ENCODE measurements around the gene LAMA2.

Gene LAMA2

GRCh38 chr6:129472239-129472638 is 589.3 kb downstream of the LAMA2 start:
- DNase-seq (ENCODE audit: insufficient read length, low spot score) (no peak), FAIRE-seq (no peak)
- TF ChIP-seq, protein P1, sequence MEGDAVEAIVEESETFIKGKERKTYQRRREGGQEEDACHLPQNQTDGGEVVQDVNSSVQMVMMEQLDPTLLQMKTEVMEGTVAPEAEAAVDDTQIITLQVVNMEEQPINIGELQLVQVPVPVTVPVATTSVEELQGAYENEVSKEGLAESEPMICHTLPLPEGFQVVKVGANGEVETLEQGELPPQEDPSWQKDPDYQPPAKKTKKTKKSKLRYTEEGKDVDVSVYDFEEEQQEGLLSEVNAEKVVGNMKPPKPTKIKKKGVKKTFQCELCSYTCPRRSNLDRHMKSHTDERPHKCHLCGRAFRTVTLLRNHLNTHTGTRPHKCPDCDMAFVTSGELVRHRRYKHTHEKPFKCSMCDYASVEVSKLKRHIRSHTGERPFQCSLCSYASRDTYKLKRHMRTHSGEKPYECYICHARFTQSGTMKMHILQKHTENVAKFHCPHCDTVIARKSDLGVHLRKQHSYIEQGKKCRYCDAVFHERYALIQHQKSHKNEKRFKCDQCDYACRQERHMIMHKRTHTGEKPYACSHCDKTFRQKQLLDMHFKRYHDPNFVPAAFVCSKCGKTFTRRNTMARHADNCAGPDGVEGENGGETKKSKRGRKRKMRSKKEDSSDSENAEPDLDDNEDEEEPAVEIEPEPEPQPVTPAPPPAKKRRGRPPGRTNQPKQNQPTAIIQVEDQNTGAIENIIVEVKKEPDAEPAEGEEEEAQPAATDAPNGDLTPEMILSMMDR (IDR thresholded peaks at IDR 0.05; ENCODE audit: insufficient read depth, missing control alignments), result no peak

GRCh38 chr6:129473546-129473945 is 590.6 kb downstream of the LAMA2 start:
- DNase-seq (ENCODE audit: insufficient read length, low spot score) (no peak), FAIRE-seq (no peak)
- TF ChIP-seq, protein P1 (IDR thresholded peaks at IDR 0.05; ENCODE audit: insufficient read depth, missing control alignments), result no peak

DNA sequence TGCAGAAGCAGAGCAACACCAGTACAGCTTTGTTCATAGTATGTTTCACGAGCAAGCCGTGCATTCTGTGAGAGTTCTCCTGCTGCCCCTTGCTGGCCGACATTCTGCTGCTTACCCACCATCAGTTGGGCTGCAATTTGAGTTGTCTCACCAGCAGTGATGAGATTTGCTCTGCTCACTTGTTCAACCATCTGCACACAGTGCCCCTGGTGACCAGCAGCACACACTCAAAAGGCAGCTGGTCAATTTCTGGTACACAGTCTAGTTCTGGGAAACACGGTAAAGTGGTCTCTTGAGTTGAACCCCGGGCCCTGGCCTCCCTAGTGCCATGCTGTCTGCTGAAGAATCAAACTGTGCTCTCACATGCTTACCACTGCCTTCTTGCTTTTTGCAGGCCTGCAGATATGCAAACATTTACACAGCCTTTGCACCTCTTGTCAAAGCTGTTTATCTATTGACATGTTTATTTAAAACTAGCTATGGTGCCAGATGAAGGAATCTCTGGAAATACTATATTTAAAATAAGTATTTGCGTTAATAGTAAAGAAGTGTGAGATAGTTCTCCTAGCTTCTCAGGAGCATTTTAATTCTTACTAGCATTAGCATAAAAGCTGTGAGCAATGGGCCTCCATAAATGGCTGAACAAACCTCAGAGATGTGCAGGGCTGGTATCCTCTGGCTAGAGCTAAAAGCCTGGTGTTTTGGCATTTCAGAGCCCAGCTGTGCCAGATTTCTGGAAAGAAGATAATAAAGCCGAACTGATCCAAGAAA is 592.7 kb downstream of the LAMA2 start:
- DNase-seq (ENCODE audit: insufficient read length, low spot score) (no peak), FAIRE-seq (no peak)
- TF ChIP-seq, protein P1 (IDR thresholded peaks at IDR 0.05; ENCODE audit: insufficient read depth, missing control alignments), result no peak

GRCh38 chr6:129476248-129476564 is 593.3 kb downstream of the LAMA2 start:
- FAIRE-seq (no peak), DNase-seq (ENCODE audit: insufficient read length, low spot score) (no peak)
- TF ChIP-seq, protein P1 (IDR thresholded peaks at IDR 0.05; ENCODE audit: insufficient read depth, missing control alignments), result no peak

DNA sequence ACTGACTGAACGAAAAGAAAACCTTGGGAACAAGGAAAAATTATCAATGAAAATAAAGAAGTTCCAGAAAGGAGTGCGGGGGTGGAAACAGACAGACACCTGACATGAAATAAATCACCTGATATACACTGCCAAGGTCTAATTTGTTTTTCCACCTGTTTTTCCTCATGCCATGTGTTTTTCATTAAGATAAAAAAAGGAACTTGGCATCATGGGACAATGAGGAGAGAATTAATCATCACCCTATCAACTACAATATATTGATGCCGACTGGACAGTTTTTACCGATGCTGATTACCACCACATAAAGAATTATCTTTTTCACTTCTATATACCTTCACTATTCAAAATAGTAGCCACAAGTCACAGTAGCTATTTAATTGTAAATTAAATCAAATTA is 593.9 kb downstream of the LAMA2 start:
- FAIRE-seq, result no peak
- TF ChIP-seq, protein P1 (IDR thresholded peaks at IDR 0.05; ENCODE audit: insufficient read depth, missing control alignments), result no peak

DNA sequence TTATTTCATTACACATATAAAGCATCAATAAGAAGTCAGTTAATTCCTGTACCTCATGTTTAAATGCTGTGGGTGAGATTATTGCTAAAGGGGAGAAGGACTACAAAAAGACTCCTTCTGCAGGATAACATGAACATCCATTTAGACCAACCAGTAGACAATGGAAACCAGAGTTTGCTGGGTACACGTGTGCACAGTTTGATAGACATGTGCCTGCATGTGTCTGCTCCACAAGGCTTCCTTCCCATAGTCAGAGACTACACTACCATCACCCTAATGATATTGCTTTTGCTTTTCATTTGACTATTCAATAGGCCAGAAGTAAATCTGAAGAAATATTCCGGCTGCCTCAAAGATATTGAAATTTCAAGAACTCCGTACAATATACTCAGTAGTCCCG is 595.4 kb downstream of the LAMA2 start:
- TF ChIP-seq, protein P1 (IDR thresholded peaks at IDR 0.05; ENCODE audit: insufficient read depth, missing control alignments), result no peak
- FAIRE-seq, result no peak

More for the DNA sequence above, 593.9 kb downstream of the LAMA2 start:
- no peak for DNase-seq (ENCODE audit: insufficient read length, low spot score)

GRCh38 chr6:129481706-129482105 is 598.8 kb downstream of the LAMA2 start:
- DNase-seq (ENCODE audit: insufficient read length, low spot score), result no peak
- no peak for FAIRE-seq
- TF ChIP-seq, protein P1 (IDR thresholded peaks at IDR 0.05; ENCODE audit: insufficient read depth, missing control alignments), result no peak

More for the DNA sequence above, 595.4 kb downstream of the LAMA2 start:
- no peak for DNase-seq (ENCODE audit: insufficient read length, low spot score)
